GM21723 (cell line): ENCODE results near the gene MSMO1.
"Not testable (repeated sequence)": the region's sequence is repeated elsewhere in the genome, so short reads cannot be mapped to it uniquely, and the experiment has no call there.

ENCODE experiments used
- ATAC-seq: cut with Tn5 transposase; IDR thresholded peaks from one replicate; pipeline ENCODE4 v1.9.1; 2021; ENCODE audit warnings: mild to moderate bottlenecking, moderate library complexity; ENCODE audit not compliant: unreplicated experiment

The MSMO1 gene

GRCh38 chr4:165324236-165324917 is 3.1 kb upstream of the MSMO1 start:
- no peak for ATAC-seq

GRCh38 chr4:165324918-165325304 is 2.6 kb upstream of the MSMO1 start:
- no peak for ATAC-seq

GRCh38 chr4:165325732-165326512 is 1.5 kb upstream of the MSMO1 start:
- no peak for ATAC-seq

GRCh38 chr4:165326831-165327210 is 648 bp upstream of the MSMO1 start:
- ATAC-seq: peak; percentile 23

GRCh38 chr4:165328101-165328425 is 594 bp downstream of the MSMO1 start:
- no peak for ATAC-seq

- no peak for ATAC-seq
These were observed 1.2 kb downstream of the MSMO1 start for GRCh38 chr4:165328708-165329107.

- ATAC-seq: no peak
These were observed 2.6 kb downstream of the MSMO1 start for GRCh38 chr4:165330071-165330470.

- no peak for ATAC-seq
These were observed 3.2 kb downstream of the MSMO1 start for GRCh38 chr4:165330666-165331065.

GRCh38 chr4:165331359-165331758 is 3.9 kb downstream of the MSMO1 start:
- no peak for ATAC-seq

GRCh38 chr4:165331823-165332222 is 4.4 kb downstream of the MSMO1 start:
- no peak for ATAC-seq

GRCh38 chr4:165332502-165332901 is 5.0 kb downstream of the MSMO1 start:
- no peak for ATAC-seq

GRCh38 chr4:165335163-165335703 is 7.8 kb downstream of the MSMO1 start:
- no peak for ATAC-seq

GRCh38 chr4:165336743-165337142 is 9.3 kb downstream of the MSMO1 start:
- no peak for ATAC-seq

- not testable (repeated sequence) for ATAC-seq
These were observed 14.9 kb downstream of the MSMO1 start for GRCh38 chr4:165342340-165342739.

- peak; percentile 45 for ATAC-seq
These were observed 16.1 kb downstream of the MSMO1 start for GRCh38 chr4:165343353-165344191.

- ATAC-seq: no peak
These were observed 18.4 kb downstream of the MSMO1 start for GRCh38 chr4:165345666-165346417.

- no peak for ATAC-seq
These were observed 20.4 kb downstream of the MSMO1 start for GRCh38 chr4:165347647-165348569.

- ATAC-seq: no peak
These were observed 24.1 kb downstream of the MSMO1 start for GRCh38 chr4:165351359-165352130.

- peak; percentile 84 for ATAC-seq
These were observed 28.4 kb downstream of the MSMO1 start for GRCh38 chr4:165355900-165356300.
